Kidney epithelial cell (primary cell): ENCODE measurements around the gene EGFLAM. TPM values are rescaled to one million over a fixed set of nuclear protein-coding genes. Genes with fewer than 3 reads are reported as not detected.

ENCODE experiments used
- DNase-seq: peaks from one replicate; pipeline ENCODE4 v3.0.0-alpha.2; 2010; ENCODE audit warnings: low read depth
- H3K27me3 ChIP-seq: 2 replicates; pipeline ENCODE4 v1.6.0; 2011; ENCODE audit warnings: low read length; ENCODE audit not compliant: control insufficient read depth, insufficient read depth
- H3K36me3 ChIP-seq: 2 replicates; pipeline ENCODE4 v1.5.1; 2011; ENCODE audit warnings: low read length; ENCODE audit not compliant: control insufficient read depth, insufficient read depth
- H3K4me3 ChIP-seq: 2 replicates; pipeline ENCODE4 v1.5.1; 2011; ENCODE audit warnings: low read depth, mild to moderate bottlenecking, control low read depth, low read length
- total RNA-seq: library from RNA; depleted of rRNA; stranded (reverse); fragments of >200 nt; gene quantifications from 2 replicates; pipeline ENCODE4 v1.2.3, GENCODE V29; 2015
- TF ChIP-seq, protein P1 (sequence below): IDR thresholded peaks from 2 replicates; pipeline ENCODE4 v1.5.1; 2011; ENCODE audit warnings: mild to moderate bottlenecking, moderate library complexity, low read length, control low read depth, inconsistent platforms; ENCODE audit not compliant: insufficient read depth, poor library complexity, severe bottlenecking

The EGFLAM gene
- total RNA-seq, 1 donor from 2014 or later = 3.5 TPM

GRCh38 chr5:38273626-38274025 is 15.3 kb downstream of the EGFLAM start:
- no peak for DNase-seq
- no peaks in the 10 kb centered on the region for H3K27me3 ChIP-seq
- TF ChIP-seq, protein P1, sequence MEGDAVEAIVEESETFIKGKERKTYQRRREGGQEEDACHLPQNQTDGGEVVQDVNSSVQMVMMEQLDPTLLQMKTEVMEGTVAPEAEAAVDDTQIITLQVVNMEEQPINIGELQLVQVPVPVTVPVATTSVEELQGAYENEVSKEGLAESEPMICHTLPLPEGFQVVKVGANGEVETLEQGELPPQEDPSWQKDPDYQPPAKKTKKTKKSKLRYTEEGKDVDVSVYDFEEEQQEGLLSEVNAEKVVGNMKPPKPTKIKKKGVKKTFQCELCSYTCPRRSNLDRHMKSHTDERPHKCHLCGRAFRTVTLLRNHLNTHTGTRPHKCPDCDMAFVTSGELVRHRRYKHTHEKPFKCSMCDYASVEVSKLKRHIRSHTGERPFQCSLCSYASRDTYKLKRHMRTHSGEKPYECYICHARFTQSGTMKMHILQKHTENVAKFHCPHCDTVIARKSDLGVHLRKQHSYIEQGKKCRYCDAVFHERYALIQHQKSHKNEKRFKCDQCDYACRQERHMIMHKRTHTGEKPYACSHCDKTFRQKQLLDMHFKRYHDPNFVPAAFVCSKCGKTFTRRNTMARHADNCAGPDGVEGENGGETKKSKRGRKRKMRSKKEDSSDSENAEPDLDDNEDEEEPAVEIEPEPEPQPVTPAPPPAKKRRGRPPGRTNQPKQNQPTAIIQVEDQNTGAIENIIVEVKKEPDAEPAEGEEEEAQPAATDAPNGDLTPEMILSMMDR = no peak
- no peak overlapping the region for H3K4me3 ChIP-seq
- H3K36me3 ChIP-seq = no peaks in the 10 kb centered on the region

DNA sequence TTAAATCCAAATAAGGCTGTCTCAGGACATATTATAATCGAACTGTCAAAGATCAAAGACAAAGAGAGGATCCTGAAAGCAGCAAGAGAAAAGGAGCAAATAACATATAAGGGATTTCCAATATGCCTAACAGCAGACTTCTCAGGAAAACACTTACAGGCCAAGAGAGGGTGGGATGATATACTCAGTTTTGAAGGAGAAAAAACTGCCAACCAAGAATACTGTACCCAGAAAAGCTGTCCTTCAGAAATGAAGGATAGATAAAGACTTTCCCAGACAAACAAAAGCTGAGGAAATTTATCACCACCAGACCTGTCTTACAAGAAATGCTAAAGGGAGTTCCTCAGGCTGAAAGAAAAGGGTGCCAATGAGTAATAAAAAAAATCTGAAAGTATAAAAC is 16.0 kb downstream of the EGFLAM start:
- TF ChIP-seq, protein P1 = no peak
- H3K36me3 ChIP-seq = no peaks in the 10 kb centered on the region
- H3K4me3 ChIP-seq = no peak overlapping the region
- no peaks in the 10 kb centered on the region for H3K27me3 ChIP-seq
- no peak for DNase-seq

GRCh38 chr5:38284384-38284783 is 26.0 kb downstream of the EGFLAM start:
- TF ChIP-seq, protein P1 = no peak
- no peak for DNase-seq

GRCh38 chr5:38285226-38285625 is 26.9 kb downstream of the EGFLAM start:
- Histone ChIP-seq H3K27me3 (no peaks in the 10 kb centered on the region), H3K4me3 (no peak overlapping the region), H3K36me3 (no peaks in the 10 kb centered on the region)
- TF ChIP-seq, protein P1 = no peak
- no peak for DNase-seq

More at GRCh38 chr5:38284384-38284783, 26.0 kb downstream of the EGFLAM start:
- no peaks in the 10 kb centered on the region for H3K36me3 ChIP-seq
- H3K4me3 ChIP-seq = no peak overlapping the region
- no peaks in the 10 kb centered on the region for H3K27me3 ChIP-seq

GRCh38 chr5:38286002-38286401 is 27.6 kb downstream of the EGFLAM start:
- no peak for DNase-seq
- H3K27me3 ChIP-seq = no peaks in the 10 kb centered on the region
- TF ChIP-seq, protein P1 = no peak
- H3K36me3 ChIP-seq = no peaks in the 10 kb centered on the region
- H3K4me3 ChIP-seq = no peak overlapping the region

DNA sequence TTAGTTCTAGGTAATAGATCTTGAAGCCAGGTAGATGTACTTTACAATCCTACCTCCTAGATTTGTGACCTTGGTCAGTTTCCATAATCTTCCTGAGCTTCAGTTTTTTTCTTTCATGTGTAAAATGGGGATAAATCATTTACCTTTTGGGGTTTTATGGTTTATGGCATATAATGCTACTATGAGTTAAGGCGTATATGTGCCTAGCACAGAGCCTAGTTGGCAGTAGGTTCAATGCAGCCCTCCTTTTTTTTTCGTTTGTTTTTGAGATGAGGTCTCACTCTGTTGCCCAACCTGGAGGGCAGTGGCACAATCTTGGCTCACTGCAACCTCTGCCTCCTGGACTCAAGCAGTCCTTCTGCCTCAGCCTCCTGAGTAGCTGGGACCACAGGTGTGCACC is 28.8 kb downstream of the EGFLAM start:
- no peaks in the 10 kb centered on the region for H3K27me3 ChIP-seq
- TF ChIP-seq, protein P1 = no peak
- no peak for DNase-seq
- no peaks in the 10 kb centered on the region for H3K36me3 ChIP-seq
- no peak overlapping the region for H3K4me3 ChIP-seq
